ENCODE results near the gene VPS4A.
"Not testable (repeated sequence)": the region's sequence is repeated elsewhere in the genome, so short reads cannot be mapped to it uniquely, and the experiment has no call there.

Gene VPS4A

DNA sequence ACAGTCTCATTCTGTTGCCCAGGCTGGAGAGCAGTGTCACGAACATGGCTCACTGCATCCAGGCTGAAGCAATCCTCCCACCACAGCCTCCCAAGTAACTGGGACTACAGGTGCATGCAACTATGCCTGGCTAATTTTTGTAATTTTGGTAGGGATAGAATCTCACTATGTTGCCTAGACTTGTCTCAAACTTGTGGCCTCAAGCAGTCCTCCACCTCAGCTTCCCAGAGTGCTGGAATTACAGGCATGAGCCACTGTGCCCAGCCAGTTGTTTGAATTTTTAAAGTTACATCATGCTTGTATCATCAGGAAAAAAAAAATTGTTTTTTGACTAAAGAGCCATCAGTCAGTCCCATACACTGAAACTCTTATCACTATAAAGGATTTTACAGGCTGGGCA is 17.1 kb upstream of the VPS4A start:
- no peak for TF ChIP-seq ISL1 (CRISPR knock-in tag; IDR thresholded peaks at IDR 0.05)
- no peak for TF ChIP-seq ZNF8 (CRISPR knock-in tag; IDR thresholded peaks at IDR 0.05)
- no peak for TF ChIP-seq CREB5 (CRISPR knock-in tag; IDR thresholded peaks at IDR 0.05; ENCODE audit: low read depth)
- no peak for TF ChIP-seq ZC3H10 (CRISPR knock-in tag; IDR thresholded peaks at IDR 0.05)
- TF ChIP-seq ARNTL (CRISPR knock-in tag; IDR thresholded peaks at IDR 0.05; ENCODE audit: borderline replicate concordance, low read depth) = no peak
- no peak for TF ChIP-seq ZNF565 (CRISPR knock-in tag; conservative IDR thresholded peaks at IDR 0.05; ENCODE audit: low read depth)
- no peak for TF ChIP-seq ZFP3 (CRISPR knock-in tag; IDR thresholded peaks at IDR 0.05)
- no peak for TF ChIP-seq TCF4 (CRISPR knock-in tag; IDR thresholded peaks at IDR 0.05; ENCODE audit: borderline replicate concordance)
- TF ChIP-seq CSDC2 (CRISPR knock-in tag; IDR thresholded peaks at IDR 0.05) = no peak
- no peak for TF ChIP-seq TOX (CRISPR knock-in tag; IDR thresholded peaks at IDR 0.05; ENCODE audit: borderline replicate concordance)
- TF ChIP-seq GLIS3 (CRISPR knock-in tag; IDR thresholded peaks at IDR 0.05) = no peak
- TF ChIP-seq PATZ1 (CRISPR knock-in tag; IDR thresholded peaks at IDR 0.05; ENCODE audit: borderline replicate concordance) = no peak
- no peak for TF ChIP-seq ESRRG (CRISPR knock-in tag; IDR thresholded peaks at IDR 0.05)
- no peak for TF ChIP-seq CSRNP3 (CRISPR knock-in tag; IDR thresholded peaks at IDR 0.05)
- ATAC-seq = no peak; the same call in 2 of the 3 replicates

- ATAC-seq = not testable (repeated sequence)
Observed at GRCh38 chr16:69296771-69297170, 14.4 kb upstream of the VPS4A start.

DNA sequence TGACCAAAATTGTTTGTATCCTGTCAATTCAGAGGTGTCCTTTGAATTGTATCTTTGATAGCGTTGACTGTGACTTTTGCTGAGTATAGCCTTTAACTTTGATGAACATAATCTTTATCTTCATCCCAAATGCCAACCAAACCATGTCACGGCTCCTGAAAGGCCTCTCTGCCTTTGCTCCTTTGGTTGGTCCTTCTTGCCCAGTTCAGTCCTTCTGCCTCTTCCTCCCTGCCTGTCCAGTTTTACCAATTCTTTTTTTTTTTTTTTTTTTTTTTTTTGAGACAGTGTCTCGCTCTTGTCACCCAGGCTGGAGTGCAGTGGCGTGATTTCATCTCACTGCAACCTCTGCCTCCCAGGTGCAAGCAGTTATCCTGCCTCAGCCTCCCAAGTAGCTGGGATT is 12.9 kb upstream of the VPS4A start:
- TF ChIP-seq SNAI2 (CRISPR knock-in tag; IDR thresholded peaks at IDR 0.05) = no peak
- TF ChIP-seq ISL1 (CRISPR knock-in tag; IDR thresholded peaks at IDR 0.05) = no peak
- no peak for TF ChIP-seq PATZ1 (CRISPR knock-in tag; IDR thresholded peaks at IDR 0.05; ENCODE audit: borderline replicate concordance)
- no peak for TF ChIP-seq BACH2 (CRISPR knock-in tag; IDR thresholded peaks at IDR 0.05; ENCODE audit: borderline replicate concordance)
- TF ChIP-seq, protein P1, sequence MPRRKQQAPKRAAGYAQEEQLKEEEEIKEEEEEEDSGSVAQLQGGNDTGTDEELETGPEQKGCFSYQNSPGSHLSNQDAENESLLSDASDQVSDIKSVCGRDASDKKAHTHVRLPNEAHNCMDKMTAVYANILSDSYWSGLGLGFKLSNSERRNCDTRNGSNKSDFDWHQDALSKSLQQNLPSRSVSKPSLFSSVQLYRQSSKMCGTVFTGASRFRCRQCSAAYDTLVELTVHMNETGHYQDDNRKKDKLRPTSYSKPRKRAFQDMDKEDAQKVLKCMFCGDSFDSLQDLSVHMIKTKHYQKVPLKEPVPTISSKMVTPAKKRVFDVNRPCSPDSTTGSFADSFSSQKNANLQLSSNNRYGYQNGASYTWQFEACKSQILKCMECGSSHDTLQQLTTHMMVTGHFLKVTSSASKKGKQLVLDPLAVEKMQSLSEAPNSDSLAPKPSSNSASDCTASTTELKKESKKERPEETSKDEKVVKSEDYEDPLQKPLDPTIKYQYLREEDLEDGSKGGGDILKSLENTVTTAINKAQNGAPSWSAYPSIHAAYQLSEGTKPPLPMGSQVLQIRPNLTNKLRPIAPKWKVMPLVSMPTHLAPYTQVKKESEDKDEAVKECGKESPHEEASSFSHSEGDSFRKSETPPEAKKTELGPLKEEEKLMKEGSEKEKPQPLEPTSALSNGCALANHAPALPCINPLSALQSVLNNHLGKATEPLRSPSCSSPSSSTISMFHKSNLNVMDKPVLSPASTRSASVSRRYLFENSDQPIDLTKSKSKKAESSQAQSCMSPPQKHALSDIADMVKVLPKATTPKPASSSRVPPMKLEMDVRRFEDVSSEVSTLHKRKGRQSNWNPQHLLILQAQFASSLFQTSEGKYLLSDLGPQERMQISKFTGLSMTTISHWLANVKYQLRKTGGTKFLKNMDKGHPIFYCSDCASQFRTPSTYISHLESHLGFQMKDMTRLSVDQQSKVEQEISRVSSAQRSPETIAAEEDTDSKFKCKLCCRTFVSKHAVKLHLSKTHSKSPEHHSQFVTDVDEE (CRISPR knock-in tag; IDR thresholded peaks at IDR 0.05) = no peak
- TF ChIP-seq ARNTL (CRISPR knock-in tag; IDR thresholded peaks at IDR 0.05; ENCODE audit: borderline replicate concordance, low read depth) = no peak
- no peak for TF ChIP-seq CREB5 (CRISPR knock-in tag; IDR thresholded peaks at IDR 0.05; ENCODE audit: low read depth)
- TF ChIP-seq ESRRG (CRISPR knock-in tag; IDR thresholded peaks at IDR 0.05) = no peak
- no peak for TF ChIP-seq ZFP3 (CRISPR knock-in tag; IDR thresholded peaks at IDR 0.05)
- TF ChIP-seq POU6F1 (CRISPR knock-in tag; IDR thresholded peaks at IDR 0.05; ENCODE audit: borderline replicate concordance, low read depth) = no peak
- no peak for TF ChIP-seq ZNF565 (CRISPR knock-in tag; conservative IDR thresholded peaks at IDR 0.05; ENCODE audit: low read depth)
- no peak for TF ChIP-seq ZNF8 (CRISPR knock-in tag; IDR thresholded peaks at IDR 0.05)
- no peak for TF ChIP-seq TOX (CRISPR knock-in tag; IDR thresholded peaks at IDR 0.05; ENCODE audit: borderline replicate concordance)
- no peak for TF ChIP-seq CSRNP3 (CRISPR knock-in tag; IDR thresholded peaks at IDR 0.05)
- no peak for TF ChIP-seq RARB (CRISPR knock-in tag; IDR thresholded peaks at IDR 0.05)
- TF ChIP-seq TCF4 (CRISPR knock-in tag; IDR thresholded peaks at IDR 0.05; ENCODE audit: borderline replicate concordance) = no peak
- TF ChIP-seq ZFP30 (CRISPR knock-in tag; IDR thresholded peaks at IDR 0.05) = no peak
- no peak for TF ChIP-seq CSDC2 (CRISPR knock-in tag; IDR thresholded peaks at IDR 0.05)

More for the DNA sequence above, 12.9 kb upstream of the VPS4A start:
- no peak for ATAC-seq
